Hypothalamus (tissue), 51 donors: ENCODE results near the gene ST8SIA1.
"Not testable (repeated sequence)": the region's sequence is repeated elsewhere in the genome, so short reads cannot be mapped to it uniquely, and the experiment has no call there.

Source experiments
- DNase-seq, 51 donors: peaks; one replicate each; lab custom pipeline; 2025; lab: John Stamatoyannopoulos, UW

Gene ST8SIA1

DNA sequence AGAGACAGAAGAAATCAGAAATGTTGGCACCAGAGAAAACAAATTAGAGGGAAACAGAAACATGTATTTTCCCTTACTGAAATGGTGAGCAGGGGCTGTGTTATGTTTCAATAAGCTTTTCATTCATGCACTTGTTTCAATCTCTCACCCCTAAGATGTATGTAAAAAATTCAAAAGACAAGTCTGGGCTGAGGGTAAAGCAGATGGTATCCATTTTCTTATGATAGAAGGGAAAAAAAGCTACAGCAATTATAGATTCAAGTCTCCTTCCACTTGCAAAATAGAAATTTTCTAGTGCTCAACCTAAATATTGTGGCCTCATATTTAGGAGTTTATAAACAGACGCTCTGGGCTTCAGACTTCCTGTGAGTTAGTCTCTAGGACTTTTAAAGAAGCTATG lies 138.3 kb downstream of the ST8SIA1 start:
- no peak for DNase-seq

DNA sequence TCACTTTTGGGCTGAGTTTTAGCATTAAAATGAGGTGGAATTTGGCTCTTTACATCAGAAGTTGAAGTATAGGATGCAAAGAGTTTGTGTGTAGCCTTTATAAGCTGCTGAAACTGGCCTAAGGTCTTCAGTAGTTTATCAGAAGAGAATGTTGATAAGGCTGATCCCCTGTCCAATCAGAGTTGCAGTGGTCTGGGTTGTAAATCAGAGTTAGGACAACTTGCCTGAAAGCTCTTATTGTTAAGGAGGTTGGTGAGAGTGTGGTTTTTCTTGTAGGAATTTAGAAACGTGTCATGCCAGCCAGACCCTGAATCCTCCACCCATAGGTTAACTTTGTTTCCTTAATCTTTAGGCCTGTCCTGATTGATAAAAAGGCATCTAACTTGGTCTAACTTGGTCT lies 143.5 kb downstream of the ST8SIA1 start:
- DNase-seq: no peak

DNA sequence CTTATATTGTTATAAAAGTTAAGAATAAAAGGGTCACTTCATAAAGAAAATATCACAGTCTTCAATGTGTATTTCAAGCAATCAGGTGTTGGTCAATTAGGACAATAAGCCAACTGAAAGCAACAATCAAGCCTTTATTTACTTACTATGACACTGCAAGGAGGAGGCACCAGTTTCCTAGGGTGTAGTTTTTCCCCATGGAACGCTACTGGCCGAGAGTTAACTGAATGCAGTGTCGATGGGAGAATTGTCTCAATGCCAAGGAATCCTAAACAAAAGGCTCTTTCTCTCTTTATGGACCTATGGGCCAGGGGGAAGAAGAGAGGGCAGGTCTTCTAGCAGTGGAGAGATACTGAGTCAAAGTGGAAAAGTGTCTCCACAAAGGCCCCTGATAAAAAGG lies 146.1 kb downstream of the ST8SIA1 start:
- DNase-seq: no peak

DNA sequence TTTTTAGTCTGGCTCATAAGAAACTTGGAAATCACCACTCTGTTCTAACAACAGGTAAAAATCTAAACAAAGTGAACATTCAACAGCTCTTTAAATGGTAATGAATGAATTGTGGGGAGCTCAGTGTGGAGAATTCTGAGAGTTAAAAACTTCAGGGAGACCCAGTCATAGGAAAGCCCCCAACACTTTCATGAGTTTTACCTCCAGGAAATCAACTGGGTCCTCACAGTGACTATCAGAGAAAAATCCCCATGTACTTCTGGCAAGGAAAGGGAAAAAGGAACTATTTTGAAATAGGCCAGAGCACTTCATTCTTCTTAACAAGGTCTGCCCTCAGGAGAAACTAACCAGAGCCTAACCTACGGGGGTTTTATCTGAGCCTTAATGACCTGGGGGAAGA lies 153.8 kb downstream of the ST8SIA1 start:
- no peak for DNase-seq

DNA sequence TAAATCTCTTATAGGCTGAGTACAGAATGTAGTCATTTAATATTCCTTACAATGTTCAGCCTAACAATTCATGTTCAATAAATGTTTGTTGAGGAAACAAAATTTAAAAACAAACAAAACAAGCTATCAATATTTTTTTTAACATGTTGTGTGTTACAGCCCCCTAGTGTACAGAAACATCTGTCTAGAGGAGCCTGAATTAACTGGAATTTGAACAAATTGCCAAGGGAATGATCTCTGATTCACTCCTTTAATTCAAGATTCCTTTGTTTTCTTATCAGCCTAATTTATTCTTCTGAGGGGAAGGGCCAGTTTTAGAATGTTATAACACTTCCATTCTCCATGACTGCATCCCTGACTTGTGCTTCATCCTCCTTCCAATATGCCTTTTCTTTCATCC lies 161.3 kb downstream of the ST8SIA1 start:
- no peak for DNase-seq

DNA sequence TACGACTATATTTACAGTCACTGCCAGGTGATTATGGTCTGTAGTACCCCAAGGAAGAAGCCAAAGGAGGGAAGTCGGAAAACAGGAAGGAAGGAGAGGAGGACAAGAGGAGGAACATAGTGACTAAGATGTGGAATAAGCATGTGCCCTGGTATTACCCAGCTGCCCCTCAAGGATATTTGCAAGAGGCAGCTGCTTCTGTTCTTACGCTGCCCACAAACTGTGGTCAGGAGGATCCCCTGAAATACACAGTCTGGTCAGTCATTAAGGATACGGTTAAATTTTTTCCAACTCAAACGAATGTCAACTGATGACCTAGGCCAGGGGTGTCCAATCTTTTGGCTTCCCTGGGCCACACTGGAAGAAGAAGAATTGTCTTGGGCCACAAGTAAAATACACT lies 162.0 kb downstream of the ST8SIA1 start:
- DNase-seq: no peak

DNA sequence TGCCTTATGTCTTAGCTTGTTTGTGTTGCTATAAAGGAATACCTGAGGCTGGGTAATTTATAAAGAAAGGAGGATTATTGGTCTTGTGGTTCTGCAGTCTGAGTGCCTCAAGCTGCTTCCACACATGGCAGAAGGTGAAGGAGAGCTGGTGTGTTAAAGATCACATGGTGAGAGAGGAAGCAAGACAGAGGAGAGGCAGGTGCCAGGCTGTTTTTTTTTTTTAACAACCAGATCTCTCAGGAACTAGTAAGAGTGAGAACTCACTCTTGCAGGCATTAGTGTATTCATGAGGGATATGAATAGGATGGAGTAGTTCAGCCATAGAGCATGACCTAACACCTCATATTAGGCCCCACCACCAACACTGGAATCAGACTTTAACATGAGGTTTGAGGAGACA lies 165.1 kb downstream of the ST8SIA1 start:
- DNase-seq: no peak

DNA sequence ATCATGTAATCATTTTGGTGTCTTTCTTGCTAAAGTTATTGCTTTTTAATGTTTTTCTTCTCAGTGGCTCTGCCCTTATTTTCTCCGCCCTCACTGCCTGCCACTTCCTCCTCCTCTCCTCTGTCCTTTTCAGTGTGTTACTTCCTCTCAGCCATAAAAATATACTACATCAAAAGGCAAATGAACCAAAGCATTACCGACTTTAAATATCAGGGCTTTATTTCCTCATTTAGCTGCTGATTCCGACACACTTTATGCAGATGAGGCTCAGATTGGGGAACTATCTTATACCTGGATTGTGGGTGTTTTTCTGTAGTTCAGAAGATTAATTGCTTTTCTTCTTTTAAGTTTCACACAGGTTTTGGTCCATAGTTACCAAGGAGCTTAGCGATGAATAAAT lies 170.4 kb downstream of the ST8SIA1 start:
- DNase-seq: no peak

DNA sequence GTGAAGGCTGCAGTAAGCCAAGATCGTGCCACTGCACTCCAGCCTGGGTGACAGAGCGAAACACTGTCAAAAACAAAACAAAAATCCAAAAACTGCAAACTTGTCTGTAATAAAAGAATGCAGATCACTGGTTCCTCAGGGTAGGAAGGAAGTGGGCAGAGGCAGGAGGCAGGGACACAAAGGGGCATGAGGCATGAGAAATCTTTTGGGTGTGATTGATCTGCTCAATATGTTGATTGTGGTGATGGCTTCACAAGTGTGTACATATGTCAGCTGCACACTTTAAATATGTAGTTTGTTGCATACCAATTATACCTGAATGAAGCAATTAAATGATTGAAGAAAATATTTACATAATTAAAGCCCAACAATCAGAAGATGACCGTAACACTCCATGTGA lies 170.9 kb downstream of the ST8SIA1 start:
- DNase-seq: no peak

DNA sequence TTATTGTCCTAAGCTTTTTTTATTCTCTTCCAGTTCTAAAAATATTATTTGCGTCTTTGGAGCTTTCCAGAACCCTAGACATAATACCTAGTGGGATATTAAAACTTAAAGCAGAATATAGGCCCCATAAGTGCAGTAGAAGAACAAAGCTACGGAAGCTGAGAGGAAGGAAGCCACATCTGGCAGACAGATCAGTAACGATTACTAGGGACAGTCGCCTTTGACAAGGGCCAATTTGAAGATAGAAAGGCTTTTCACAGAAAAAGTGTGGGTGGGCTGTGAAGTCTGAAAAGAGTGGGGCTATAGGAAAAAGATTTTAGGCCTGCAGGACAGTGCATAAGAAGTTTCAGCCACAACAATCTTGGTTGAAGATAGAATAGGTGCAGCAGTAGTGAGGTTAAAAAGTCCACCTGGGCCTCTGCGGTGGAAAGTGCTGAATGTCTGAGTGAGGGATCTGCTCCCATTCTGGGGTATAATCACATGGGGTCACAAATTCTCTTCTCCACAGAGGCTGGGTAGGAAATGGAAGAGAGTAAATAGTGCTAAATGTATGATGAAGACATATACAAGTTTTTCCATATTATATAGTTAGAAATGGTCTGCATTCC lies 174.0 kb downstream of the ST8SIA1 start:
- DNase-seq: no peak

DNA sequence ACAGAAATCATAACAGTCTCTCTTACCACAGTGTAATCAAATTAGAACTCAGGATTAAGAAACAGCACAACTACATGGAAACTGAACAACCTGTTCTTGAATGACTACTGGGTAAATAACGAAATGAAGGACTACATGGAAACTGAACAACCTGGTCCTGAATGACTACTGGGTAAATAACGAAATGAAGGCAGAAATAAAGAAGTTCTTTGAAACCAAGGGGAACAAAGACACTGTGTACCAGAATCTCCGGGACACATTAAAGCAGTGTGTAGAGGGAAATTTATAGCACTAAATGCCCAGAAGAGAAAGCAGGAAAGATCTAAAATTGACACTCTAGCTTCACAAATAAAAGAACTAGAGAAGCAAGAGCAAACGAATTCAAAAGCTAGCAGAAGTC lies 185.2 kb downstream of the ST8SIA1 start:
- not testable (repeated sequence) for DNase-seq

DNA sequence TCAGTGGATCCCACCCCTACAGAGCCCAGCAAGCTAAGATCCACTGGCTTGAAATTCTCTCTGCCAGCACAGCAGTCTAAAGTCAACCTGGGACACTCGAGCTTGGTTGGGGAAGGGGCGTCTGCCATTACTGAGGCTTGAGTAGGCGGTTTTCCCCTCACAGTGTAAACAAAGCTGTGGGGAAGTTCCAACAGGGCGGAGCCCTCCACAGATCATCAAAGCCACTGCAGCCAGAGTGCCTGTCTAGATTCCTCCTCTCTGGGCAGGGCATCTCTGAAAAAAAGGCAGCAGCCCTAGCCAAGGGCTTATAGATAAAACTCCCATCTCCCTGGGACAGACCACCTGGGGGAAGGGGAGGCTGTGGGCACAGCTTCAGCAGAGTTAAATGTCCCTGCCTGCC lies 187.8 kb downstream of the ST8SIA1 start:
- DNase-seq: not testable (repeated sequence)
